GM12878 (cell line): ENCODE results near the gene PSAP. TPM values are rescaled to one million over a fixed set of nuclear protein-coding genes. Genes with fewer than 3 reads are reported as not detected.
A peak's percentile ranks its signal among the peaks of the same experiment; 100 is the strongest.

Experiments
- ATAC-seq: fragments of 200-7000 bp; cut with Tn5 transposase; 3 replicates; pipeline ENCODE4 v1.9.1; 2020; ENCODE audit warnings: mild to moderate bottlenecking, moderate library complexity
- BruUV-seq: library from RNA; stranded (reverse); fragments of 400-500 nt; replicated peaks from 2 replicates; lab custom pipeline; 2021; lab: Mats Ljungman, UMichigan
- CTCF ChIA-PET: fragments of 300-600 bp; sonication (Branson Sonifier 250); formaldehyde crosslinking; extraction: SDS; loops from one replicate; lab custom pipeline; 2021; ENCODE audit warnings: inconsistent platforms; lab: Yijun Ruan, JAX
- POLR2A ChIA-PET: fragments of 350-600 bp; formaldehyde crosslinking; extraction: SDS; loops from one replicate; lab custom pipeline; 2021; ENCODE audit warnings: inconsistent platforms; lab: Charles Lee
- RAD21 ChIA-PET: fragments of 300-600 bp; sonication (Branson Sonifier 250); formaldehyde crosslinking; loops from one replicate; lab custom pipeline; 2023; ENCODE audit warnings: antibody characterized with exemption; ENCODE audit not compliant: unreplicated experiment; lab: Charles Lee
- SMC1A ChIA-PET: fragments of 300-600 bp; sonication (Branson Sonifier 250); formaldehyde crosslinking; loops from one replicate; lab custom pipeline; 2023; ENCODE audit not compliant: unreplicated experiment, uncharacterized antibody; lab: Charles Lee
- DNase-seq: peaks from one replicate; pipeline ENCODE4 v3.0.0-alpha.2; 2011; ENCODE audit warnings: low read depth, low spot score
- FAIRE-seq: peaks from 3 replicates; lab custom pipeline; 2011; peaks lifted over from hg19 to GRCh38; lab: Jason Lieb, UNC
- H2AFZ ChIP-seq: 2 replicates; pipeline ENCODE4 v1.6.0; 2011; ENCODE audit warnings: low read depth, low read length, control low read depth; ENCODE audit not compliant: control insufficient read depth
- H3K27ac ChIP-seq: 2 replicates; pipeline ENCODE4 v1.5.1; 2011; ENCODE audit warnings: control low read depth; ENCODE audit not compliant: control insufficient read depth, insufficient read depth
- H3K27me3 ChIP-seq, 2 experiments: replicated peaks in 1 of 2; 2 replicates each; pipeline versions ENCODE4 v1.6.0 to v1.6.1; 2011; ENCODE audit warnings: low read length in 1 of 2; ENCODE audit not compliant: control insufficient read depth in 2 of 2, insufficient read depth in 2 of 2
- H3K36me3 ChIP-seq, 2 experiments: 2 replicates each; pipeline ENCODE4 v1.5.1; 2011; ENCODE audit warnings: low read length in 1 of 2; ENCODE audit not compliant: control insufficient read depth in 2 of 2, insufficient read depth in 2 of 2
- H3K4me1 ChIP-seq: 2 replicates; pipeline ENCODE4 v1.6.1; 2011; ENCODE audit warnings: mild to moderate bottlenecking, low read length, moderate library complexity, mixed read lengths; ENCODE audit not compliant: control insufficient read depth, insufficient read depth
- H3K4me2 ChIP-seq: 2 replicates; pipeline ENCODE4 v1.6.0; 2011; ENCODE audit warnings: control low read depth; ENCODE audit not compliant: control insufficient read depth, insufficient read depth
- H3K4me3 ChIP-seq: fragments of 200-600 bp; sonication (generic); 2 replicates; pipeline ENCODE4 v1.5.1; 2016
- H3K79me2 ChIP-seq: 2 replicates; pipeline ENCODE4 v1.6.0; 2011; ENCODE audit warnings: low read length; ENCODE audit not compliant: control insufficient read depth, insufficient read depth
- H3K9ac ChIP-seq: 2 replicates; pipeline ENCODE4 v1.8.0; 2011; ENCODE audit warnings: low read length, control low read depth, mixed read lengths; ENCODE audit not compliant: control insufficient read depth, insufficient read depth
- H3K9me3 ChIP-seq: replicated peaks from 3 replicates; pipeline ENCODE4 v1.5.1; 2011; ENCODE audit warnings: mild to moderate bottlenecking, low read length; ENCODE audit not compliant: control insufficient read depth, insufficient read depth
- H4K20me1 ChIP-seq: 2 replicates; pipeline ENCODE4 v1.6.0; 2011; ENCODE audit not compliant: control insufficient read depth, insufficient read depth
- BHLHE40 ChIP-seq, 2 experiments: fragments of 450-650 bp in 1 of 2; IDR thresholded peaks; 2 replicates each; pipeline ENCODE4 v1.6.1; 2011 to 2017; ENCODE audit warnings: low read depth in 2 of 2, borderline replicate concordance in 1 of 2, improper control_type of control experiment in 1 of 2, low read length in 1 of 2, mild to moderate bottlenecking in 1 of 2
- EZH2 ChIP-seq: IDR thresholded peaks from 2 replicates; pipeline ENCODE4 v1.6.1; 2012; ENCODE audit warnings: low read depth, mild to moderate bottlenecking, control low read depth, inconsistent platforms, low read length, borderline replicate concordance; ENCODE audit not compliant: control insufficient read depth
- FOS ChIP-seq: IDR thresholded peaks from 3 replicates; pipeline ENCODE4 v1.6.1; 2011; ENCODE audit warnings: borderline replicate concordance; ENCODE audit not compliant: insufficient read length; ENCODE audit errors: extremely low read depth
- MXI1 ChIP-seq: fragments of 150-350 bp; IDR thresholded peaks from 2 replicates; pipeline ENCODE4 v1.6.1; 2011; ENCODE audit warnings: low read depth, mild to moderate bottlenecking, inconsistent platforms, low read length, improper control_type of control experiment
- MYB ChIP-seq: fragments of 150-350 bp; IDR thresholded peaks from 2 replicates; pipeline ENCODE4 v1.6.1; 2014; ENCODE audit warnings: mild to moderate bottlenecking, low read depth, low read length, borderline replicate concordance
- PAX5 ChIP-seq: IDR thresholded peaks from 2 replicates; pipeline ENCODE4 v1.6.1; 2011; ENCODE audit warnings: low read depth, low read length, borderline replicate concordance
- SIN3A ChIP-seq: IDR thresholded peaks from 2 replicates; pipeline ENCODE4 v1.6.1; 2012; ENCODE audit warnings: low read depth, low read length, improper control_type of control experiment
- SREBF2 ChIP-seq: IDR thresholded peaks from 2 replicates; pipeline ENCODE4 v1.6.1; 2012; ENCODE audit warnings: mild to moderate bottlenecking, low read length
- STAT1 ChIP-seq: fragments of 450-650 bp; conservative IDR thresholded peaks from 2 replicates; pipeline ENCODE4 v1.6.1; 2014; ENCODE audit warnings: antibody characterized with exemption, mild to moderate bottlenecking
- STAT3 ChIP-seq: IDR thresholded peaks from 2 replicates; pipeline ENCODE4 v1.6.1; 2011; ENCODE audit warnings: low read depth, low read length, improper control_type of control experiment
- WRNIP1 ChIP-seq: IDR thresholded peaks from 2 replicates; pipeline ENCODE4 v1.6.1; 2011; ENCODE audit warnings: low read depth, low read length, improper control_type of control experiment, borderline replicate concordance
- WGBS: methylation state at CpG from one replicate; pipeline ENCODE4 v1.1.6; 2016; ENCODE audit warnings: low lambda C conversion rate; ENCODE audit not compliant: insufficient replicate concordance, insufficient coverage; ENCODE audit errors: missing lambda C conversion rate; 5-methylcytosine and 5-hydroxymethylcytosine counted together
- in situ Hi-C: fragments of 300-500 bp; cut with MboI; formaldehyde crosslinking; loops from 9 replicates; pipeline ENCODE4 v1.14.3; 2018; ENCODE audit warnings: mixed read lengths
- intact Hi-C: fragments of 100-400 bp; cut with micrococcal nuclease; formaldehyde crosslinking; loops from one replicate; pipeline ENCODE4 v1.14.2; 2022; ENCODE audit not compliant: unreplicated experiment
- polyA plus RNA-seq, 11 experiments: library from polyadenylated mRNA; depleted of rRNA in 4 of 11; unstranded in 6 of 11; stranded (reverse) in 5 of 11; fragments of >200 nt; fragmentation: Nextera tagmentation in 4 of 11; fragmentation: Illumina TruSeq in 1 of 11; extraction: Ambion mirVana in 4 of 11; extraction: Trizol in 1 of 11; gene quantifications; 1 replicate in 1 of 11; 2 replicates in 10 of 11; pipeline versions ENCODE4 v1.2.1 to v1.2.3, GENCODE V29; 2011 to 2016; ENCODE audit warnings: inconsistent platforms in 2 of 11, missing spikeins in 2 of 11, low read depth in 1 of 11
- total RNA-seq, 4 experiments: library from RNA; depleted of rRNA in 3 of 4; stranded (reverse); fragments of >200 nt in 3 of 4; fragmentation: Illumina TruSeq in 1 of 4; extraction: Trizol in 1 of 4; gene quantifications; 2 replicates each; pipeline versions ENCODE4 v1.2.1 to v1.2.3, GENCODE V29; 2013 to 2021
- TF ChIP-seq, protein P1 (sequence below): IDR thresholded peaks from 2 replicates; pipeline ENCODE4 v1.6.1; 2011; ENCODE audit warnings: borderline replicate concordance, low read depth, mild to moderate bottlenecking, moderate library complexity, low read length; ENCODE audit not compliant: insufficient read depth, poor library complexity, severe bottlenecking

PSAP gene
- total and polyA plus RNA-seq, 10 of the 15 experiments (the other 5 are each of a cell fraction or from before 2014, with no cell fraction given), result 178 to 336 (median 286) TPM

DNA sequence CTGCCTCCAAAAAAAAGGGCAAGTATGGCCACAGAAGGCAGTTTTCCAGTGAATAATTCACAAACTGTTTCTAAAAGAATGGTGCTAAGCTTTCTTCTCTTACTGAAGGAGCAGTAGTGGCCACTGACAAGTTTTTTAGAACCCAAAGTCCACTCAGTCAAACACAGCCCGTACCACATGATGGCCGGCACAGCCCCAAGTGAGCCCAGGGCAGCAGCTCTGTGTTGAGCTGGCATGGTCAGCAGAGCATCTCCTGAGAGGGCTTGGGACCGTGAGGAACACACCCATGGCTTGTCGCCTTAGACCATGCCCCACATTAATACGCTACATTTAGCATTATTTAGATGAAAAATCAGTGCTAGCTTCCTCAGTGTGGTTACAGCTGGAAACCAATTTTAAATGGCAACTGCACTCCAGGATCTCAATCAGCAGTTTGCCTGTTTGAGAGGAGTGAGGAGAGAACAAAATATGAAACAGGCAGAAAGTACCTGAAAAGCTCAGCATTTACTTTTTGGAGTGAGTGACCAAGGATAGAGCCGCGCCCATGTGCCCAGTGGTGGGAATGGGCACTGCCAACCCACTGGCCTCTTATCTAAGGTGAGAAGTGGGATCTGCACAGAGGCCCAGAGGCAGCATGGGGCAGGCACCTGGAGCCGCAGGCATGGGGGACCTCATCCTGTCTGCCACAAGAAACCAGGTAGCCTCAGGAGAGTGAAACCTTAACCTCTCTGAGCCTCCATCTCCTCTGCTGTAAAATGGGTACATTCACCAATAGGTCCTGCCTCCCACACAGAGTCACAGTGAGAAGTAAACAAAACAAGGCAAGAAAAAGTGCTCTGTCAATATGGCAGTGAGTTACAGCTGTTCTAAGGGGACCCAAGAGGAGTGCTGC is 17.4 kb downstream of the PSAP start:
- Histone ChIP-seq H4K20me1 (no peaks in the 10 kb centered on the region), H3K36me3 (peaks cover 20 to 42% of the 10 kb centered on the region in 2 experiments), H3K27ac (peak overlapping the region; percentile 32), H3K9ac (no peak overlapping the region), H2AFZ (no peak overlapping the region), H3K4me3 (no peak overlapping the region), H3K4me1 (peaks cover 50% of the 10 kb centered on the region), H3K27me3 (no peaks in the 10 kb centered on the region), H3K9me3 (no peaks in the 10 kb centered on the region; the same call in 2 of the 3 replicates), H3K4me2 (peak overlapping the region; percentile 36), H3K79me2 (peaks cover 53% of the 10 kb centered on the region)
- 98% methylated on average over 8 of the region's 8 CpGs for WGBS
- ATAC-seq (no peak), FAIRE-seq (no peak), DNase-seq (no peak)
- in situ Hi-C loops (no loop called here), intact Hi-C loops (no loop called here)
- POLR2A ChIA-PET, result no interaction called here
- no TSS peak for BruUV-seq
- TF ChIP-seq STAT3 (no peak), BHLHE40 (IDR thresholded peaks at IDR 0.05; ENCODE audit: borderline replicate concordance in 1 of 2, low read depth in 2 of 2, low read length in 1 of 2) (no peak), PAX5 (no peak), STAT1 (no peak), WRNIP1 (no peak), MYB (no peak), MXI1 (no peak), FOS (no peak), SIN3A (no peak), EZH2 (no peak), SREBF2 (no peak)
- TF ChIP-seq, protein P1, sequence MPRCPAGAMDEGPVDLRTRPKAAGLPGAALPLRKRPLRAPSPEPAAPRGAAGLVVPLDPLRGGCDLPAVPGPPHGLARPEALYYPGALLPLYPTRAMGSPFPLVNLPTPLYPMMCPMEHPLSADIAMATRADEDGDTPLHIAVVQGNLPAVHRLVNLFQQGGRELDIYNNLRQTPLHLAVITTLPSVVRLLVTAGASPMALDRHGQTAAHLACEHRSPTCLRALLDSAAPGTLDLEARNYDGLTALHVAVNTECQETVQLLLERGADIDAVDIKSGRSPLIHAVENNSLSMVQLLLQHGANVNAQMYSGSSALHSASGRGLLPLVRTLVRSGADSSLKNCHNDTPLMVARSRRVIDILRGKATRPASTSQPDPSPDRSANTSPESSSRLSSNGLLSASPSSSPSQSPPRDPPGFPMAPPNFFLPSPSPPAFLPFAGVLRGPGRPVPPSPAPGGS, result no peak
- RAD21 ChIA-PET, result interaction anchor here (0.6 to 6.7 kb wide), 2 partner anchors 23 to 62 kb away, joined by 3 to 39 read pairs; no protein-coding TSS in a partner anchor
- SMC1A ChIA-PET, result interaction anchor here (1.0 kb wide), 1 partner anchor 55 kb away, joined by 3 read pairs; no protein-coding TSS in a partner anchor
- CTCF ChIA-PET, result interaction anchor here (1.0 to 7.5 kb wide), 2 partner anchors 63 kb away, joined by 4 to 104 read pairs; no protein-coding TSS in a partner anchor
